ENCODE data around the gene C2CD4B.

Gene C2CD4B

GRCh38 chr15:62119227-62119864, 45.7 kb downstream of the C2CD4B start:
- TF ChIP-seq ZFX (IDR thresholded peaks at IDR 0.05) (no peak), CTCF (conservative IDR thresholded peaks at IDR 0.05) (no peak)
- H3K27ac ChIP-seq, result no peak overlapping the region

- no peak overlapping the region for H3K27ac ChIP-seq
- TF ChIP-seq CTCF (conservative IDR thresholded peaks at IDR 0.05) (no peak), ZFX (IDR thresholded peaks at IDR 0.05) (no peak)
These were observed 46.4 kb downstream of the C2CD4B start for GRCh38 chr15:62118520-62119226.

- no peak overlapping the region for H3K27ac ChIP-seq
- TF ChIP-seq ZFX (IDR thresholded peaks at IDR 0.05), result no peak
- no peak for TF ChIP-seq CTCF (conservative IDR thresholded peaks at IDR 0.05)
These were observed 49.2 kb downstream of the C2CD4B start for GRCh38 chr15:62115847-62116246.

Measured in C4-2B (cell line).